HG02870 (cell line): ENCODE measurements around the gene PLD6.

ENCODE experiments used
- ATAC-seq: cut with Tn5 transposase; IDR thresholded peaks from one replicate; pipeline ENCODE4 v1.9.1; 2021; ENCODE audit warnings: mild to moderate bottlenecking, moderate library complexity; ENCODE audit not compliant: unreplicated experiment

Gene PLD6

GRCh38 chr17:17157041-17157440, 49.1 kb downstream of the PLD6 start:
- no peak for ATAC-seq

GRCh38 chr17:17156511-17156910, 49.6 kb downstream of the PLD6 start:
- ATAC-seq = no peak

DNA sequence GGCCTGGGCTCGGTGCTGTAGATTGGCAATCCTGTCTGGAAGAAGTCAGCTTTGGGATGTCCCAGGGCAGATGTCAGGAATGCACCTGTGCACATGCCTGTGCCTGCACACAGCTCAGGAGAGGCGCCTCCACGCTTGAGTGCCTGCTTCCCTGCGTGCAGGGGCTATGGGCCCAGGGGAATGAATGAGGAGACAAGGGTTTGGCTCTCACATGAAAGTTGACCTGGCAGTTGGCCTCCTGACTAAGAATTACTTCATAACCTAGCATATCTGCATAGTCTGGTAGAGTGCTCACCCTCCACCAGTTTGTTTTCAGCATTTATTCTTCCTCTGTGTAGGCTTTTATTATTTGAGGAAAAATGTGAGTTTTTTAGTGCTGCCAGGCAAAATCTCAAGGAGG, 50.0 kb downstream of the PLD6 start:
- no peak for ATAC-seq

- no peak for ATAC-seq
These were observed 50.6 kb downstream of the PLD6 start for GRCh38 chr17:17155568-17155967.

DNA sequence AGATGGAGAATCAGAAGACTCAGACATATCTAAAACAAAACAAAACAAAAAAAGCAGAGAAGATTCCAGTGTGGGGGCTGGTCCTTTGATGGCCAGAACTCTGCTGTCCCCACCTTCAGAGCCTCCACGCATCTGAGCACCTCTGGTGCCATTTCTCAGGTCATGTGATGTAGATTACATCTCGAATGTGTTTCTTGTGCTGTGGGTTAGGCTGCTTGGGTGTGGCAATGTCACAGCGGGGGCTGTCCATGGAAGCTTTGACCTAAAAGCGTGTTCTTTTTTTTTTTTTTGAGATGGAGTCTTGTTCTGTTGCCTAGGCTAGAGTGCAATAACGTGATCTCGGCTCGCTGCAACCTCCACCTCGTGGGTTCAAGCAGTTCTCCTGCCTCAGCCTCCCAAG, 51.2 kb downstream of the PLD6 start:
- ATAC-seq = no peak

GRCh38 chr17:17154556-17154955, 51.6 kb downstream of the PLD6 start:
- ATAC-seq = no peak

DNA sequence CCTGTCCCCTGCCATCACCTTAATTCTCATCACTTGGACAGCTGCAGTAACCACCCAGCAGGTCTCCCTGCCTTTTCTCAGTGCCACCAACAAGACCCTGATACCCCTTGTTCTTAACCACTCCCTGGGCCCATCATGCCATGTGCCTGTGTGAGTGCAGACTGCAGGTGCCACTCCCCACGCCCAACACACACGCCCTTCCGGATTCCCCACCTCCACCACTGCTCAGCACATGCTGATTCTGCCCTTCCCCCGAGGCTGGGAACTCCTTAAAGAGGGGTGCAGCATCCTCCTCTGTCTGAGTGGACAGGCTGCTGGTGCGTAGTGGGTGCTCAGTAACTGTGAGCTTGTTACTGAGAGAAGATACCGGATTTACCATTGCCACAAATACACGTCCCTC, 52.4 kb downstream of the PLD6 start:
- ATAC-seq = no peak

- no peak for ATAC-seq
These were observed 53.1 kb downstream of the PLD6 start for GRCh38 chr17:17153071-17153470.

GRCh38 chr17:17152385-17152784, 53.7 kb downstream of the PLD6 start:
- no peak for ATAC-seq

DNA sequence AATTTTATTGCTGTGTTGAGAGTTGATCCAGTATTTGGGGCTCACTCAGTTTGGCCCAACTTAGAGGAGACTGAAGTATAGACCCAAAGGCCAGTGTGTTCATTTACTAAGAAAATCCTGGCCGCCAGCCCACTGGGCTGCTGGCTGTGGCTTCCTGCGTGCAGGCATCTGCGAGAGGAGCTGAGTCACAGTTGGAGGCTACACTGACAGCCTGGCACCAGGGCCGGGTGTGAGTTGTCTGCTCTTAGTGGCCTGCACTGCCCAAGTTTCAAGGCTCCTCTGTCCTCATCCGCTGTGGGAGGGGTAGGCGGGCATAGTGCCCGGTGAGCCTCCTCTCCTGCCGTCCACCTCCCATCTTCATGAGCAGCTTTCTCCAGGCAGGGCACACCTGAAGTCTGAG, 54.2 kb downstream of the PLD6 start:
- no peak for ATAC-seq

GRCh38 chr17:17151541-17151940, 54.6 kb downstream of the PLD6 start:
- no peak for ATAC-seq

DNA sequence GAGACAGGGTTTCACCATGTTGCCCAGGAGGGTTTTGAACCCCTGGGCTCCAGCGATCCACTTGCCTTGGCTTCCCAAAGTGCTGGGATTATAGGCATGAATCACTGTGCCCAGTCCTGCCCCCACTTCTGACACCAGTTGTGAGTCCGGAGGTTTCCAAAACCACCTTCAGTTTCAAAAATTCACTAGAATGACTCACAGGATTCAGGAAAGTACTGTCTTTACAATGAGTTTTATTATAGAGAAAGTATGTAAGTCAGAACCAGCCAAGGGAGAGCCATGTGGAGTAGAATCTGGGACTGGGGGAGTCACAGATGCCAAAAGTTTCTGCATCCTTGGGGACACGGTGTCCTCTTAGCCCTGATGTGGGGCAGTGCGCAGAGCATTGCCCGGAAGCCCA, 55.1 kb downstream of the PLD6 start:
- ATAC-seq = no peak
